ENCODE results near the gene DGCR6L.
"Not testable (repeated sequence)": the region's sequence is repeated elsewhere in the genome, so short reads cannot be mapped to it uniquely, and the experiment has no call there.

- not testable (repeated sequence) for TF ChIP-seq GLIS3 (CRISPR knock-in tag; IDR thresholded peaks at IDR 0.05); RARB (CRISPR knock-in tag; IDR thresholded peaks at IDR 0.05); CREB5 (CRISPR knock-in tag; IDR thresholded peaks at IDR 0.05; ENCODE audit: low read depth); ZNF70 (CRISPR knock-in tag; IDR thresholded peaks at IDR 0.05); ZFP30 (CRISPR knock-in tag; IDR thresholded peaks at IDR 0.05); ZFP3 (CRISPR knock-in tag; IDR thresholded peaks at IDR 0.05); ZNF8 (CRISPR knock-in tag; IDR thresholded peaks at IDR 0.05); SNAI2 (CRISPR knock-in tag; IDR thresholded peaks at IDR 0.05); ARNTL (CRISPR knock-in tag; IDR thresholded peaks at IDR 0.05; ENCODE audit: borderline replicate concordance, low read depth); POU6F1 (CRISPR knock-in tag; IDR thresholded peaks at IDR 0.05; ENCODE audit: borderline replicate concordance, low read depth); TSHZ2 (CRISPR knock-in tag; IDR thresholded peaks at IDR 0.05); PPARA (CRISPR knock-in tag; IDR thresholded peaks at IDR 0.05; ENCODE audit: borderline replicate concordance); PATZ1 (CRISPR knock-in tag; IDR thresholded peaks at IDR 0.05; ENCODE audit: borderline replicate concordance); CSDC2 (CRISPR knock-in tag; IDR thresholded peaks at IDR 0.05)
Observed at GRCh38 chr22:20328569-20328930, 8.7 kb upstream of the DGCR6L start.

Data from SK-N-SH treated with all-trans-retinoic acid at 6 μM for 48 hours (cell line).